Fibroblast of lung (primary cell): ENCODE data around the gene GBA2. TPM values are rescaled to one million over a fixed set of nuclear protein-coding genes. Genes with fewer than 3 reads are reported as not detected.

Experiments used
- DNase-seq, 2 donors: peaks; one replicate each; pipeline versions ENCODE4 v3.0.0 to v3.0.0-alpha.2; 2010; ENCODE audit warnings: low read depth in 2 of 2
- H2AFZ ChIP-seq: 2 replicates; pipeline ENCODE4 v1.5.1; 2012; ENCODE audit warnings: low read length, control low read depth, inconsistent platforms
- H3K27ac ChIP-seq: 2 replicates; pipeline ENCODE4 v1.5.1; 2011; ENCODE audit warnings: low read length, control low read depth; ENCODE audit not compliant: insufficient read depth
- H3K27me3 ChIP-seq: 2 replicates; pipeline ENCODE4 v1.5.1; 2011; ENCODE audit warnings: mild to moderate bottlenecking, low read length; ENCODE audit not compliant: control insufficient read depth, insufficient read depth
- H3K36me3 ChIP-seq: 2 replicates; pipeline ENCODE4 v1.5.1; 2011; ENCODE audit warnings: low read length; ENCODE audit not compliant: control insufficient read depth, insufficient read depth
- H3K4me1 ChIP-seq: 2 replicates; pipeline ENCODE4 v1.5.1; 2011; ENCODE audit warnings: low read length; ENCODE audit not compliant: control insufficient read depth, insufficient read depth; ENCODE audit errors: extremely low read depth
- H3K4me2 ChIP-seq: 2 replicates; pipeline ENCODE4 v1.5.1; 2011; ENCODE audit warnings: low read length, control low read depth; ENCODE audit not compliant: insufficient read depth; ENCODE audit errors: extremely low read depth
- H3K4me3 ChIP-seq, 4 experiments: fragments of 200-600 bp in 1 of 4; sonication (generic) in 1 of 4; replicated peaks in 1 of 4; 2 replicates each; pipeline ENCODE4 v1.5.1; 2011 to 2016; ENCODE audit warnings: low read length in 4 of 4, low read depth in 3 of 4, mild to moderate bottlenecking in 3 of 4, control low read depth in 2 of 4, inconsistent platforms in 1 of 4, mixed read lengths in 1 of 4; ENCODE audit not compliant: insufficient read depth in 1 of 4; ENCODE audit errors: control extremely low read depth in 1 of 4
- H3K79me2 ChIP-seq: 2 replicates; pipeline ENCODE4 v1.5.1; 2012; ENCODE audit warnings: mild to moderate bottlenecking, low read length, inconsistent platforms; ENCODE audit not compliant: control insufficient read depth, insufficient read depth
- H3K9ac ChIP-seq: 2 replicates; pipeline ENCODE4 v1.5.1; 2011; ENCODE audit warnings: mild to moderate bottlenecking, low read length, control low read depth; ENCODE audit not compliant: insufficient read depth
- H3K9me3 ChIP-seq: 2 replicates; pipeline ENCODE4 v1.5.1; 2012; ENCODE audit warnings: low read depth, low read length; ENCODE audit not compliant: control insufficient read depth, insufficient read depth
- H4K20me1 ChIP-seq: 2 replicates; pipeline ENCODE4 v1.5.1; 2011; ENCODE audit warnings: low read length; ENCODE audit not compliant: control insufficient read depth, insufficient read depth; ENCODE audit errors: extremely low read depth
- EZH2 ChIP-seq: IDR thresholded peaks from 2 replicates; pipeline ENCODE4 v1.5.1; 2012; ENCODE audit warnings: low read length, control low read depth, mild to moderate bottlenecking; ENCODE audit errors: missing control alignments
- polyA plus RNA-seq, 2 donors: library from polyadenylated mRNA; depleted of rRNA in 1 of 2; stranded (reverse) in 1 of 2; unstranded in 1 of 2; fragments of >200 nt; gene quantifications; 2 replicates each; pipeline ENCODE4 v1.2.1, GENCODE V29; 2011 to 2012; ENCODE audit warnings: missing spikeins in 1 of 2
- total RNA-seq: library from RNA; depleted of rRNA; stranded (reverse); fragments of >200 nt; gene quantifications from 2 replicates; pipeline ENCODE4 v1.2.1, GENCODE V29; 2014
- TF ChIP-seq, protein P1 (sequence below), 2 donors: IDR thresholded peaks in 1 of 2; conservative IDR thresholded peaks in 1 of 2; 1 replicate in 1 of 2; 2 replicates in 1 of 2; pipeline ENCODE4 v1.5.1; 2011 to 2012; ENCODE audit warnings: low read length in 2 of 2, control low read depth in 1 of 2, inconsistent platforms in 1 of 2, low read depth in 1 of 2, mild to moderate bottlenecking in 1 of 2

The GBA2 gene
- total and polyA plus RNA-seq, 2 donors (not counting 1 experiment from before 2014, with no cell fraction given): 23.9 to 25.5 TPM

DNA sequence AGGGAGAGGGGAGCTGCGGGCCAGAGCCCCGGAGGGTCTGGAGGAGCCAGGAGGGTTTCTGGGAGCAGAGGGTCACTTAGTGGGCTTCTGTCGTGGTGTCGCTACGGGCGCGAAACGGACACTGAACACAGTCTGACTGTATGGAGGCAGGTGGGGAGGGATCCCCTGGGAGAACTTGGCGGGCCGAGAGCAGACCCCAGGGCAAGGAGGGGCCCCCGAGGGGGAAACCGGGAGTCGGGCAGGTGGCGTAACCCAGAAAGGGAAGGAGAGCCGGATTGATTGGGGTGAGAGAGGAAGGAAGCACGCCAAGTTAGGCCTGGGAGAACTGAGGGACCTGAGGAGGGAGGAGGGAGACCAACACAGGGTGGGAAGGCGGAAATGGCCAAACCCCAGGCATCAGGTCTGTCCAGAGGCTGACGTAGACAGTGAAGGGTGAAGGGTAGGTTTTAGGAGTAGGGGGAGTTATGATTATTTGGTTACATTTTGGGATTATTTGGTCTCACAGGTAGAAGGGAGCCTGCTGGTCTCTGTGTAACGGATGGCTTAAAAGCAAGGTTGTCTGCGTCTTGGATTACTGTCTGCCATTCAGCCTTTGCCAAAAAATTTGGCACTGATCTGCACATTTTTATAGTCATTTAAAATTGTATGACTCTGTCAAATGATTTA, 8.3 kb upstream of the GBA2 start:
- peak overlapping the region in 3 of 4 experiments; percentile 5 to 53 (median 43) for H3K4me3 ChIP-seq
- H3K9me3 ChIP-seq: no peaks in the 10 kb centered on the region
- H3K4me1 ChIP-seq: peaks cover 7% of the 10 kb centered on the region
- H3K36me3 ChIP-seq: peaks cover 6% of the 10 kb centered on the region
- TF ChIP-seq, protein P1, sequence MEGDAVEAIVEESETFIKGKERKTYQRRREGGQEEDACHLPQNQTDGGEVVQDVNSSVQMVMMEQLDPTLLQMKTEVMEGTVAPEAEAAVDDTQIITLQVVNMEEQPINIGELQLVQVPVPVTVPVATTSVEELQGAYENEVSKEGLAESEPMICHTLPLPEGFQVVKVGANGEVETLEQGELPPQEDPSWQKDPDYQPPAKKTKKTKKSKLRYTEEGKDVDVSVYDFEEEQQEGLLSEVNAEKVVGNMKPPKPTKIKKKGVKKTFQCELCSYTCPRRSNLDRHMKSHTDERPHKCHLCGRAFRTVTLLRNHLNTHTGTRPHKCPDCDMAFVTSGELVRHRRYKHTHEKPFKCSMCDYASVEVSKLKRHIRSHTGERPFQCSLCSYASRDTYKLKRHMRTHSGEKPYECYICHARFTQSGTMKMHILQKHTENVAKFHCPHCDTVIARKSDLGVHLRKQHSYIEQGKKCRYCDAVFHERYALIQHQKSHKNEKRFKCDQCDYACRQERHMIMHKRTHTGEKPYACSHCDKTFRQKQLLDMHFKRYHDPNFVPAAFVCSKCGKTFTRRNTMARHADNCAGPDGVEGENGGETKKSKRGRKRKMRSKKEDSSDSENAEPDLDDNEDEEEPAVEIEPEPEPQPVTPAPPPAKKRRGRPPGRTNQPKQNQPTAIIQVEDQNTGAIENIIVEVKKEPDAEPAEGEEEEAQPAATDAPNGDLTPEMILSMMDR (conservative IDR thresholded peaks at IDR 0.05 in 1 of 2, IDR thresholded peaks at IDR 0.05 in 1 of 2; ENCODE audit: low read depth in 1 of 2, low read length in 2 of 2): no peak
- no peak for TF ChIP-seq EZH2
- H2AFZ ChIP-seq: no peak overlapping the region
- no peak for DNase-seq
- peaks cover 2% of the 10 kb centered on the region for H3K27me3 ChIP-seq
- peak overlapping the region; percentile 77 for H3K4me2 ChIP-seq
- H3K27ac ChIP-seq: no peak overlapping the region
- H4K20me1 ChIP-seq: no peaks in the 10 kb centered on the region
- H3K79me2 ChIP-seq: no peaks in the 10 kb centered on the region
- H3K9ac ChIP-seq: no peak overlapping the region

DNA sequence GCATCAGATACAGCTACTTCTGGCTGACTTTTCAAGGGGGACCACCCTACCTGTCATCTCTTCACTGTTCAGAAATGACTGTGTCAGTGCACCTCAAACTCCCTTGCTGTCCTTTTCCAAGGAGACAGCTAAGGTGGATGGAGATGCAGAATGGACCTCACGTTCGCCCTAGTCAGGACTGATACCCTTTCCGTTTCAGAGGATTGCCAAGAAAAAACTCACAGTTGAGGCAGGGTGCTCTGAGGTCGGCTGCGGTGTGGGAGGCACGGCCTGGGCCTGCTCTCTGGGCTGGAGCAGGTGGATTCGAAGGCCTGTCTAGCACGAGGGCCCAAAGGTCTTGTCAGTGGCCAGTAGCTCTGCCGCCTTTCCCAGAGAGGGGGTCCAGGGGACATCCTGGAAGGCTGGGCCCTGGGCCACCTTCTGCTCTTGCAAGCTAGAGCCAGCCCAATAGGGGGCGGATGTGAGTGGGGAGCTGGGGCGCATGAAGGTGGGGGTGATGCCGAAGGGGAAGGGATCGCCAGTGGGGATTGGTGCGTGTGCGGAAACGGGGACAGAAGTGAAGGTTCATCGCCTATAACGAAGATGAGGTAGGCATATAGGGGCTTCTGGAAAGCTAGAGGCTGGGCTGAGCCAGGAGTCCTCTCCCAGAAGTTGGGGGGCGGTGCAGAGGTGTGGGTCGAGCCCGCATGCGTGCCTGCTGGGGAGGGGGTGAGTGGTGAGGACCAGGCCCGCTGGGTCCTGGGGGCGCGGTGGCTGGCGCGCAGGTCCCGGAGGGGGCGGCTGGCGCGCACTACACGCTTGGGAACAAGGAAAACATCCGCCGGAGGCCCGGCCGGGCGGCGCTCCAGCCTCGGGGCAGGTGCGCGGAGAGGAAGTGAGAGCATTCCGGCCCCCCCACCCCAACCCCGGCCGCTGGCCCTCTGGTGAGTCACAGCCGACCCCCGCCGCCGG, 7.5 kb upstream of the GBA2 start:
- H3K4me3 ChIP-seq: peak overlapping the region; percentile 34 to 63 (median 48)
- no peaks in the 10 kb centered on the region for H3K79me2 ChIP-seq
- no peaks in the 10 kb centered on the region for H4K20me1 ChIP-seq
- peaks cover 2% of the 10 kb centered on the region for H3K27me3 ChIP-seq
- no peak for TF ChIP-seq EZH2
- TF ChIP-seq, protein P1 (conservative IDR thresholded peaks at IDR 0.05 in 1 of 2, IDR thresholded peaks at IDR 0.05 in 1 of 2; ENCODE audit: low read depth in 1 of 2, low read length in 2 of 2): peak; percentile 33 to 73
- peak overlapping the region; percentile 77 for H3K4me2 ChIP-seq
- H3K27ac ChIP-seq: no peak overlapping the region
- no peaks in the 10 kb centered on the region for H3K9me3 ChIP-seq
- peaks cover 7% of the 10 kb centered on the region for H3K36me3 ChIP-seq
- peak overlapping the region; percentile 31 for H2AFZ ChIP-seq
- peaks cover 7% of the 10 kb centered on the region for H3K4me1 ChIP-seq
- peak; percentile 38 to 43 for DNase-seq
- H3K9ac ChIP-seq: no peak overlapping the region

DNA sequence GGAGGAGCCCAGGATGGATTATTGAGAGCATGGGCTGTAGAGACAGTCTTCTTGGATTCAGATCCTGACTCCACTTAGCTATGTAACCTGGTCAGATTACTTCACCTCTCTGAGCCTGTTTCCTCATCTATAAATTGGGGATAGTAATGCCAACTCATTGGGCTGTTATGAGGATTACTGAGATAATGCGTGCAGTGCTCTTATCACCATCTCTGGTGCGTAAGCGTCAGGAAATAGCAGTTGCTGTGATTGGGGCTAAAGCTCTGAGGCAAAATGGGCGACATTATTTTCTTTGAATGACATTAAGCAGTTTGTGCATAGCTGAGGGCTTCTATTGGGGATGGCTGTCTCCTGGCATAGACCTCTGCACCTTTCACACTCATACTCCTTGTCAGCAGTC, 6.0 kb upstream of the GBA2 start:
- peaks cover 2% of the 10 kb centered on the region for H3K27me3 ChIP-seq
- peaks cover 2% of the 10 kb centered on the region for H3K79me2 ChIP-seq
- H3K27ac ChIP-seq: no peak overlapping the region
- H3K4me2 ChIP-seq: no peak overlapping the region
- no peak overlapping the region for H3K4me3 ChIP-seq
- H2AFZ ChIP-seq: no peak overlapping the region
- no peak for DNase-seq
- H4K20me1 ChIP-seq: no peaks in the 10 kb centered on the region
- H3K36me3 ChIP-seq: peaks cover 7% of the 10 kb centered on the region
- TF ChIP-seq, protein P1 (conservative IDR thresholded peaks at IDR 0.05 in 1 of 2, IDR thresholded peaks at IDR 0.05 in 1 of 2; ENCODE audit: low read depth in 1 of 2, low read length in 2 of 2): no peak
- no peak for TF ChIP-seq EZH2
- H3K9ac ChIP-seq: no peak overlapping the region
- peaks cover 7% of the 10 kb centered on the region for H3K4me1 ChIP-seq
- no peaks in the 10 kb centered on the region for H3K9me3 ChIP-seq
